DMS114 treated with DMSO at 0.1 percent for 48 hours (cell line): ENCODE measurements around the gene DNAH5.

Experiments used
- DNase-seq: peaks from one replicate; lab custom pipeline; 2025; ENCODE audit not compliant: unreplicated experiment; lab: John Stamatoyannopoulos, UW

Gene DNAH5

GRCh38 chr5:13945271-13945670 is 783 bp upstream of the DNAH5 start:
- no peak for DNase-seq

GRCh38 chr5:13943676-13944075 is 812 bp downstream of the DNAH5 start:
- no peak for DNase-seq

- no peak for DNase-seq
These were observed 3.0 kb downstream of the DNAH5 start for GRCh38 chr5:13941468-13941867.

GRCh38 chr5:13939638-13940037 is 4.8 kb downstream of the DNAH5 start:
- no peak for DNase-seq

GRCh38 chr5:13934921-13935320 is 9.6 kb downstream of the DNAH5 start:
- DNase-seq, result no peak

GRCh38 chr5:13934125-13934524 is 10.4 kb downstream of the DNAH5 start:
- DNase-seq, result no peak

GRCh38 chr5:13932561-13932960 is 11.9 kb downstream of the DNAH5 start:
- no peak for DNase-seq

GRCh38 chr5:13932011-13932410 is 12.5 kb downstream of the DNAH5 start:
- DNase-seq, result no peak

- DNase-seq, result no peak
These were observed 13.8 kb downstream of the DNAH5 start for GRCh38 chr5:13930541-13931171.

GRCh38 chr5:13926731-13927130 is 17.8 kb downstream of the DNAH5 start:
- DNase-seq, result no peak

- no peak for DNase-seq
These were observed 22.9 kb downstream of the DNAH5 start for GRCh38 chr5:13921578-13921977.

- no peak for DNase-seq
These were observed 24.7 kb downstream of the DNAH5 start for GRCh38 chr5:13919786-13920185.

GRCh38 chr5:13919087-13919486 is 25.4 kb downstream of the DNAH5 start:
- no peak for DNase-seq

- no peak for DNase-seq
These were observed 27.4 kb downstream of the DNAH5 start for GRCh38 chr5:13917061-13917460.

GRCh38 chr5:13913962-13914361 is 30.5 kb downstream of the DNAH5 start:
- no peak for DNase-seq

- DNase-seq, result no peak
These were observed 33.7 kb downstream of the DNAH5 start for GRCh38 chr5:13910637-13911288.

GRCh38 chr5:13910201-13910600 is 34.3 kb downstream of the DNAH5 start:
- DNase-seq, result no peak

GRCh38 chr5:13909271-13909670 is 35.2 kb downstream of the DNAH5 start:
- no peak for DNase-seq

- no peak for DNase-seq
These were observed 45.9 kb downstream of the DNAH5 start for GRCh38 chr5:13898569-13898968.

- DNase-seq, result no peak
These were observed 66.1 kb downstream of the DNAH5 start for GRCh38 chr5:13878357-13878756.

- DNase-seq, result no peak
These were observed 77.7 kb downstream of the DNAH5 start for GRCh38 chr5:13866792-13867191.

GRCh38 chr5:13865312-13865711 is 79.2 kb downstream of the DNAH5 start:
- no peak for DNase-seq

GRCh38 chr5:13860146-13860545 is 84.3 kb downstream of the DNAH5 start:
- no peak for DNase-seq
